GM19397 (cell line): Measurements from ENCODE around the gene STK17A.

Experiments
- ATAC-seq: cut with Tn5 transposase; IDR thresholded peaks from one replicate; pipeline ENCODE4 v1.9.1; 2021; ENCODE audit warnings: mild to moderate bottlenecking, moderate library complexity; ENCODE audit not compliant: unreplicated experiment

STK17A gene

GRCh38 chr7:43630482-43630881 lies 47.6 kb downstream of the STK17A start:
- ATAC-seq, result no peak

- ATAC-seq, result no peak
Observed at GRCh38 chr7:43631559-43631958, 48.7 kb downstream of the STK17A start.

GRCh38 chr7:43632746-43633145 lies 49.8 kb downstream of the STK17A start:
- ATAC-seq, result no peak

GRCh38 chr7:43634384-43634783 lies 51.5 kb downstream of the STK17A start:
- ATAC-seq, result no peak

DNA sequence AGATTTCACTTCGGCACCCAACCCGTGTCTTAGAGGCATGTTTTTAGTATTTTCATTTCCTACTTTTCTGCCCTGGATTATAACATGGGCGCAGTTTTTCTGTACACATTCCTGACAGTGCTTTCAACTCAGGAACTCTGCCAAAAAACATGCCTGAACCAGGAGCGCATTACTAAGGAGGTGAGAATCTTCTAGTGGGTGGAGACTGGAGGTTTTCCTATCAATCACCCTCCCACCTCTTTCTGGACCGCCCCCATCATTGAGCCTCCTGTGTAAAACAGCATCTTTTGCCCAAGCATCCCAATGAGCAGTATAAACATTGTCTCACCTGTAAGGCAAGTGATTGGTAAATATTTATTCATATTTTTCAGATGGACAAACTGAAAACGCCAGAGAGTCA lies 53.2 kb downstream of the STK17A start:
- no peak for ATAC-seq

DNA sequence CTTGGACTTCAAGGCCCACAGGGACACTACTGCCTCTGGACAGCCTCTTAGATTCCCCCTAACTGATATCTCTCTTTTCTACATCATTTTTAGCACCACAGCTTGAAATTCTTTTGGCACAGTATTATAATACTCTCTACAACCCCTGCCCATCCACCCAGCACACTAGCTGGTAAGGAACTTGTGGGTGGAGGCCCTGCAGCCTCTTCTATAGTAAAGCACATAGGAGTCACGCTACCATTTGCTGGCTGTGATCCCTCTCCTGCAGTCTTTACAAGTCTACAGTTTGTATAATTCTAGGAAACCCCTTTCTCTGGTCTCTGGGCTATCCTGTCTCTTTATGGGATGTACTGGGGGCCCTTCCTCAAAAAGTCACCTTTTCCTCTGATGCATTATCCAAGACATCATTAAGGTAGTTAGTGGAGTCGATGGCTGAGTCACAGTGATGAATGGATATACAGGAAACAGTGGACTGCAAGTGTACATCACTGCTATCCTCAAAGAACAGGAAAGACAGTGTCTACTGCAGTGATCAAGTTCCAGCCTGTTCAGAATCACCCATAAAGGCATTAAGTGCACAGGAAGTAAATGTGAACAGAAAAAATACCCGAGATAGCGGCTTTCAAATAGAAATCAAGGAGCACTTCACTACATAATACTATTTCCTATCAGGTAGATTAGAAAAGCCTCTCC lies 54.4 kb downstream of the STK17A start:
- no peak for ATAC-seq

DNA sequence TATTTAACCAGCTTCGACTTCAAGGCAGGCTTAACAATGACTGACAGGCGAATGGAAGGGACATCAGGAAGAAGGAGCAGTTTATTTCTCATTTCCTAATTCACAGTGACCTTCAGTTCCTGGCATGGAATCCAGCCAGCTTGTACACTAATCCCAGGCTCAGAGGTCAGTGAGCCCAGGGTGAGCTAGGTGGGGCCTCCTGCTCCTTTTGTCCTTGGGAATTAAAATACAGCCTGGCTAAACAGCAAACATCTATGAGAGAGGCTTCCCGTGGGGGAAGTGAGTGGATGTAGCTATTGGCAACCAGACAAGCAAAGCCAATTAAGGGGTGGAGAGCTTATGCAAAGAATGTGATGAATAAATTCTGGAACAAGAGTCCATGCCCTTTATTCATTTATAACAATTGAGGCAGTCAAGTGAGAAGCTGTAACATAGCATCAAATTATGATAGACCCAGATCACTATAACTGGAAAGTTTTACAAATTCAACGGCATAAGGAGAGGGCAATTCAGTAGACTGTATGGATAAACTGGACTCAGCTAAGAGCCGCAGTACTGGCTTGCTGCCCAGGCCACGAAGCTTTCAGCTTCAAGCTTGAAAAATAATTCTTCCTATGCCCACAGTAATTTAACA lies 57.1 kb downstream of the STK17A start:
- no peak for ATAC-seq

DNA sequence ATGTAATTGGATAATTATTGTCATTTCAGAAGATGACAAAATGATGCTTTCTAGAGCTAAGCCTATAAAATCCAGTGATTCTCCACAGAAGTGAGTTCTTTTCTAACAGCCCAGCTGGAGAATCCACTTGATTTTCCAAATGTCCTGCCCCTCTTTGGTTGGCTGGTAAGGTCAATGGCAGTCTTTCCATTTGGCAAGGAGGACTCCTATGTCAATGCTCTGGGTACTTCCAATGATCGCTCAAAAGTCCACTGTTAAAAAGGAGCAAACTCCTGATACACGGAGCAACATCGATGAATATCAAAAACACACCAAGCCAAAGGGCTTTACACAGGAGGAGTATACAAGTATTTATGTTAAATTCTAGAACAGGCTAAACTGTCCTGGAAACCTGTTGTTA lies 57.8 kb downstream of the STK17A start:
- no peak for ATAC-seq

GRCh38 chr7:43642897-43643630 lies 60.2 kb downstream of the STK17A start:
- no peak for ATAC-seq

GRCh38 chr7:43643846-43644245 lies 60.9 kb downstream of the STK17A start:
- ATAC-seq, result no peak

GRCh38 chr7:43645699-43646226 lies 62.9 kb downstream of the STK17A start:
- no peak for ATAC-seq

- ATAC-seq, result no peak
Observed at GRCh38 chr7:43646603-43647338, 63.9 kb downstream of the STK17A start.

GRCh38 chr7:43647339-43647672 lies 64.4 kb downstream of the STK17A start:
- no peak for ATAC-seq

DNA sequence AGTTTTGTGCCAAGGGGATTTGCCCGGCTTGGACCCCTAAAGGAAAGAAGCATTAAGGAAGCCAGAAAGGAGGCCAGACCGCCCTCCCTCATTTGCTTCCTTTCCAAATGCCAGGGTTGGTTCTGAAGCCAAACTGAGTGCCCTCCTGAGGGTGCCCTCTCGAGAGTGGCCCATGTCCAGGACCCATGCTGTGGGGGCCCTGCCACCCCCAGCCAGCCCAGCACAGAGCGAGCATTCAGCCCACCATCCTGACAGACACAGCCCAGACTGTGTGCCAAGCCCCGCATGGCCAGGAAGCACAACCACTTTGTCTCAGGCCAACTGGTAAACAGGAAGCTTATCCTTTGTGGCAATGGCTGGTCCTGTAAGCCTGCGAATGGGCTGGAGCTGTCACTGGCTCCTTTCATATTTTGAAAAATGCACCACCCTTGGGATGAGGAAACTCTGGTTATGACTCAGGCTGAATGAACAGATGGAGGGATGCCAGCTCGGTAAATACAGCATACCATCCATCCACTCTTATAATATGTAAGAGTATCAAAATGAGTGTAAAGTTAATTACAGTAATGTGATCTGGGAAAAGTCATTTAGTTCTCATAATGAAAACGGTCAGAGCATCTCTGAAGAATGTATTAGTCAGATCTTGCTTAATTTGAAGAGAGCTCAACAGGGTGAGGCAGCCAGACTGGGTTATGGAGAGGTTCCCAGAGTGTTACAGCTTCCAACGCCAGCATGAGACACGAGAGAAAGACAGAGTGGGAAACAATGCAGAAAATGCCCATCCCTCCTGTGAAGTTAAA lies 65.0 kb downstream of the STK17A start:
- no peak for ATAC-seq

DNA sequence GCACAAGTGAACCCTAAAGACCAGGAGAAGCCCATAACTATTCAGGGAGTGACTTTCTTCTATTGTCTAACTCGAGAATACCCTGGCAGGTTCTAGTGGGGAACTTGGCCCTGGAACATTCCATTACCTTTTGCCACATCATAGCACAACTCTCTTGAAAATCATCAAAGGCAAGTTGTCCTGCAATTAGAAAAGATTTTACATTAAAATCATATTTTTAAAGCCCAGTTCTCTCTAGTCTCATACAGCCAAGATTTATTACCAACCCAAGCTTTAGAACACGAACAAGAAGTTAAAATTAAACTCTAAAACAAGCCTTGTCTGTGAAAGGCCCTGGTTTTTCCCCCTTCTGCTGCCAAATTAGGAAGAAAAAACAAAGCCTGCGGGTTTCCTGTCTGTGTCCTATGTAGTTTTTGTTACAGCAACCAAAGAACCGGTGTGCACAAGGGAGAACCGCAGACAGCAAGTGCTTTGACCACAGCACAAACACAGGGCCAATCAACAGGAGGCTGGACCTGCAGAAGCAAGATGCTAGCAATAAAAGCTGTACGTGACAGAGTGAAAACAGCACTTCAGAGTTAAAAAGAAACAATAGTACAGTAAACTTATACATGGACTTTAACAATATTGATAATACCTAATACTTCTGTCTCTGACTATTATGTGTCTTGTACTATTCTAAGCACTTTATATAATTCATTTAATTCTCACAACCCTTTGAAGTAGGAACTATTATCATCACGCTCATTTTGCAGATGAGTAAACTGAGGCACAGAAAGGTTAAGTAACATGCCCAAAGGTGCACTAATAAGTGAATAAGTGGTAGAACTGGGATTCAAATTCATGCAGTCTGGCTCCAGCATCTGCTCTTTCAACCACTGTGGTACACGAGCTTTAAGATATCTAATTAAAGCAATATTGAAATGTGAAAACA lies 65.8 kb downstream of the STK17A start:
- ATAC-seq, result peak; percentile 54

GRCh38 chr7:43649755-43650274 lies 66.9 kb downstream of the STK17A start:
- peak; percentile 61 for ATAC-seq

GRCh38 chr7:43650457-43651052 lies 67.6 kb downstream of the STK17A start:
- no peak for ATAC-seq

DNA sequence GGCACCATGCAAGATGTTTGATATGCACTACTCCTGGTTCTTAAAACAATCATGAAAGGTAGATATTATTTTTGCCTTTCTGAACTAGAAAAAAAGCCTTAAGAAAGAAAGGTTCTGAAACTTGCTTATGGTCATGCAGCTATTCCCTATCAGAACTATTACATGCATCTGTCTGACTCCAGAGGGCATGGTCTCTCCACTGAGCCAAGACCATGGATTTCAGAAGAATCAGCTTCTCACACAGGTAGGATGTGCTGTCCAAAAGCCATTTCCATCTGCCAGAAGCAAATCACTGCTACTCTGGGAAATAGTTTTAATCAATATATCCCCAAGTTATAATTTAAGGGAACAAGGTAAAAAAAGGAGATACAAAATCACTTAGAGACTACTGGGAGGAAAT lies 69.5 kb downstream of the STK17A start:
- ATAC-seq, result no peak

DNA sequence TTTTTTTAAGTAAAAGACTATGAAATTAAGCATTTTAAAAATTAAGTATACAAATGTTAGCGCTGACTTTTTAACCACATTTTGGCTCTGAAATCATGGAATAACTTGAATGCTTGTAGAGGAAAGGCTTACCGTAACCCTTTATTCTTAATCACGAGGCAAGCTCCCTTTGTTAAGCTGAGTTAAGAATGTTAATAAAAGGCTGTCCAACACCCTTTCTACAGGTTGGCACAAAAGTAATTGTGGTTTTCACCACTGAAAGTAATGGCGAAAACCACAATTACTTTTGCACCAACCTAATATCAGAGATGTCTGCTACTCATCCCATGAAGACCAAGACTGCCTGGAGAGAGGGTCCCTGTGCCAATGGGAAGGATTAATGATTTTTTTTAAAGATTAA lies 70.6 kb downstream of the STK17A start:
- ATAC-seq, result no peak
